C4-2B (cell line): ENCODE measurements around the gene DENND4B.
A peak's percentile ranks its signal among the peaks of the same experiment; 100 is the strongest.

Experiments
- H3K27ac ChIP-seq: fragments of 450-650 bp; 2 replicates; pipeline ENCODE4 v1.5.1; 2017
- CTCF ChIP-seq: fragments of 450-650 bp; conservative IDR thresholded peaks from 2 replicates; pipeline ENCODE4 v1.5.1; 2017; ENCODE audit warnings: mild to moderate bottlenecking
- ZFX ChIP-seq: fragments of 450-650 bp; IDR thresholded peaks from 2 replicates; pipeline ENCODE4 v1.6.1; 2017

DENND4B gene

GRCh38 chr1:153928245-153928644 lies 18.3 kb downstream of the DENND4B start:
- TF ChIP-seq ZFX = no peak
- TF ChIP-seq CTCF = no peak
- H3K27ac ChIP-seq = no peak overlapping the region

- TF ChIP-seq CTCF (no peak), ZFX (no peak)
- no peak overlapping the region for H3K27ac ChIP-seq
Measured at GRCh38 chr1:153926405-153926804, 20.1 kb downstream of the DENND4B start.

GRCh38 chr1:153922972-153923925 lies 23.3 kb downstream of the DENND4B start, which contains the start of gene GATAD2B:
TSS of gene GATAD2B (minus strand) at chr1:153922972. CDS start at chr1:153828347, 94,625 bp downstream.
- peak; percentile 54; the same call in 1 of the 2 replicates for TF ChIP-seq ZFX
- no peak for TF ChIP-seq CTCF
- peak within 1 kb of the TSS; percentile 84 for H3K27ac ChIP-seq

- peak; percentile 70 for TF ChIP-seq ZFX
- TF ChIP-seq CTCF = no peak; the same call in 1 of the 2 replicates
Measured at GRCh38 chr1:153922076-153922971, 24.2 kb downstream of the DENND4B start.

GRCh38 chr1:153921803-153922075 lies 24.8 kb downstream of the DENND4B start:
- no peak for TF ChIP-seq CTCF
- peak overlapping the region; percentile 84 for H3K27ac ChIP-seq

More at GRCh38 chr1:153922076-153922971, 24.2 kb downstream of the DENND4B start:
- H3K27ac ChIP-seq = peak overlapping the region; percentile 84

GRCh38 chr1:153921080-153921802 lies 25.3 kb downstream of the DENND4B start:
- TF ChIP-seq ZFX (no peak), CTCF (no peak)
- H3K27ac ChIP-seq = peak overlapping the region; percentile 84; the same call in 1 of the 2 replicates
